ENCODE data around the gene LAMA2.

The LAMA2 gene

DNA sequence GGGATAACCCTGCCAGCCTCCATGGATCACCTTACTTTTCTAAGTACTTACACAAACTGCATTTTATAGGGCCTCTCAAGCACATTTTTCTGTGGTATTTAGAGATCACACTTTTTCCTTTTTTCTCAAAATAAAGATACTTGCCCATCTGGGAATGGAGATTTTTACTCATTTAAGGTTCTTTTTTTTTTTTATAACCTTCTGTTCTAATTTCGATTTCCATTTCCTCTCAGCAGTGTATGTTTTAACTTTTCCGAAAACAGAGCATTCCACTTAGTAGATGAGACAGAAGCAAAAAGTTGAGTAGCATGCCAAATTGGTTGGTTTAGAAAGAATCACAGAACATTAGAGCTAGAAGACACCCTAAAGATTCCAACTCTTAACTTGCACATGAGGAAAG is 612.7 kb downstream of the LAMA2 start:
- no peak overlapping the region for H3K27ac ChIP-seq (ENCODE audit: low read depth, low read length, poor library complexity, severe bottlenecking)
- no peak overlapping the region for H2AFZ ChIP-seq (ENCODE audit: low read length)
- TF ChIP-seq CTCF (IDR thresholded peaks at IDR 0.05; ENCODE audit: low read length) (no peak), EZH2 (IDR thresholded peaks at IDR 0.05; ENCODE audit: borderline replicate concordance, low read length) (no peak)
- H3K9ac ChIP-seq (ENCODE audit: low read length), result no peak overlapping the region
- no peaks in the 10 kb centered on the region for H3K36me3 ChIP-seq (ENCODE audit: insufficient read depth, low read length)
- no peaks in the 10 kb centered on the region for H4K20me1 ChIP-seq (ENCODE audit: insufficient read depth, low read length)
- H3K4me3 ChIP-seq (ENCODE audit: low read depth, low read length, poor library complexity, severe bottlenecking), result no peak overlapping the region
- H3K4me2 ChIP-seq (ENCODE audit: low read length), result no peak overlapping the region
- H3K27me3 ChIP-seq (ENCODE audit: insufficient read depth, low read length), result no peaks in the 10 kb centered on the region; the same call in 1 of the 2 replicates
- H3K9me3 ChIP-seq (ENCODE audit: low read length), result no peaks in the 10 kb centered on the region
- H3K9me2 ChIP-seq (ENCODE audit: low read depth, low read length), result no peaks in the 10 kb centered on the region
- H3K79me2 ChIP-seq (ENCODE audit: insufficient read depth, low read length), result no peaks in the 10 kb centered on the region
- no peaks in the 10 kb centered on the region for H3F3A ChIP-seq (ENCODE audit: insufficient read depth, low read length)
- peaks cover 16% of the 10 kb centered on the region for H3K4me1 ChIP-seq (ENCODE audit: insufficient read depth, low read length, severe bottlenecking)

GRCh38 chr6:129497481-129498441 is 614.8 kb downstream of the LAMA2 start:
- H3K4me1 ChIP-seq (ENCODE audit: insufficient read depth, low read length, severe bottlenecking), result peaks cover 17% of the 10 kb centered on the region

GRCh38 chr6:129498541-129498940 is 615.6 kb downstream of the LAMA2 start:
- no peak overlapping the region for H2AFZ ChIP-seq (ENCODE audit: low read length)

More at GRCh38 chr6:129497481-129498441, 614.8 kb downstream of the LAMA2 start:
- TF ChIP-seq CTCF (IDR thresholded peaks at IDR 0.05; ENCODE audit: low read length) (no peak), EZH2 (IDR thresholded peaks at IDR 0.05; ENCODE audit: borderline replicate concordance, low read length) (no peak)
- no peak overlapping the region for H3K27ac ChIP-seq (ENCODE audit: low read depth, low read length, poor library complexity, severe bottlenecking)
- H3K36me3 ChIP-seq (ENCODE audit: insufficient read depth, low read length), result no peaks in the 10 kb centered on the region
- no peaks in the 10 kb centered on the region for H3F3A ChIP-seq (ENCODE audit: insufficient read depth, low read length)
- no peak overlapping the region for H3K9ac ChIP-seq (ENCODE audit: low read length)
- no peak overlapping the region for H3K4me3 ChIP-seq (ENCODE audit: low read depth, low read length, poor library complexity, severe bottlenecking)
- no peaks in the 10 kb centered on the region for H3K9me3 ChIP-seq (ENCODE audit: low read length)
- no peak overlapping the region for H2AFZ ChIP-seq (ENCODE audit: low read length)
- no peaks in the 10 kb centered on the region for H4K20me1 ChIP-seq (ENCODE audit: insufficient read depth, low read length)
- no peak overlapping the region for H3K4me2 ChIP-seq (ENCODE audit: low read length)
- H3K27me3 ChIP-seq (ENCODE audit: insufficient read depth, low read length), result no peaks in the 10 kb centered on the region; the same call in 1 of the 2 replicates
- no peaks in the 10 kb centered on the region for H3K9me2 ChIP-seq (ENCODE audit: low read depth, low read length)
- no peaks in the 10 kb centered on the region for H3K79me2 ChIP-seq (ENCODE audit: insufficient read depth, low read length)

More at GRCh38 chr6:129498541-129498940, 615.6 kb downstream of the LAMA2 start:
- peaks cover 17% of the 10 kb centered on the region for H3K4me1 ChIP-seq (ENCODE audit: insufficient read depth, low read length, severe bottlenecking)
- no peak overlapping the region for H3K9ac ChIP-seq (ENCODE audit: low read length)
- no peaks in the 10 kb centered on the region for H3K36me3 ChIP-seq (ENCODE audit: insufficient read depth, low read length)
- H3K4me3 ChIP-seq (ENCODE audit: low read depth, low read length, poor library complexity, severe bottlenecking), result no peak overlapping the region
- TF ChIP-seq EZH2 (IDR thresholded peaks at IDR 0.05; ENCODE audit: borderline replicate concordance, low read length) (no peak), CTCF (IDR thresholded peaks at IDR 0.05; ENCODE audit: low read length) (no peak)
- no peaks in the 10 kb centered on the region; the same call in 1 of the 2 replicates for H3K27me3 ChIP-seq (ENCODE audit: insufficient read depth, low read length)
- no peak overlapping the region for H3K27ac ChIP-seq (ENCODE audit: low read depth, low read length, poor library complexity, severe bottlenecking)
- H3K79me2 ChIP-seq (ENCODE audit: insufficient read depth, low read length), result no peaks in the 10 kb centered on the region
- H3K9me2 ChIP-seq (ENCODE audit: low read depth, low read length), result no peaks in the 10 kb centered on the region
- H3K9me3 ChIP-seq (ENCODE audit: low read length), result no peaks in the 10 kb centered on the region
- H4K20me1 ChIP-seq (ENCODE audit: insufficient read depth, low read length), result no peaks in the 10 kb centered on the region
- H3F3A ChIP-seq (ENCODE audit: insufficient read depth, low read length), result no peaks in the 10 kb centered on the region
- H3K4me2 ChIP-seq (ENCODE audit: low read length), result no peak overlapping the region
